ENCODE measurements around the gene MBD3.
"Not testable (repeated sequence)": the region's sequence is repeated elsewhere in the genome, so short reads cannot be mapped to it uniquely, and the experiment has no call there.

The MBD3 gene

DNA sequence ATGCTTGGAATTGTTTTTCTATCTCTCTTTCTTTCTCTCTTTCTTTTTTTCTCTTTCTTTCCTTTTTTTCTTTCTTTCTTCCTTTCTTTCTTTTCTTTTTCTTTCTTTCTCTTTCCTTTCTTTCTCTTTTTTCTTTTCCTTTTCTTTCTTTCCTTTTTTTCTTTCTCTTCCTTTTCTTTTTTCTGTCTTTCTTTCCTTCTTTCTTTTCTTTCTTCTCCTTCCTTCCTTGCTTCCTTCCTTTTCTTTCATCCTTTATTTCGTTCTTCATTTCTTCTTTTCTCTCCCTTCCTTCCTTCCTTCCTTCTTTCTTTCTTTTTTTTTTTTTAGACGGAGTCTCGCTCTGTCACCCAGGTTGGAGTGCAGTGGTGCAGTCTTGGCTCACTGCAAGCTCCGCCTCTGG, 22.7 kb downstream of the MBD3 start:
- DNase-seq, result no peak

- peak; percentile 85 for DNase-seq
Observed at GRCh38 chr19:1568320-1569019, 24.2 kb downstream of the MBD3 start, which contains the start of gene MEX3D. Gene MEX3D, minus strand, starts transcription at chr19:1568325. Its CDS starts 267 bp downstream, at chr19:1568058.

- DNase-seq, result no peak
Observed at GRCh38 chr19:1567848-1568227, 24.8 kb downstream of the MBD3 start.

DNA sequence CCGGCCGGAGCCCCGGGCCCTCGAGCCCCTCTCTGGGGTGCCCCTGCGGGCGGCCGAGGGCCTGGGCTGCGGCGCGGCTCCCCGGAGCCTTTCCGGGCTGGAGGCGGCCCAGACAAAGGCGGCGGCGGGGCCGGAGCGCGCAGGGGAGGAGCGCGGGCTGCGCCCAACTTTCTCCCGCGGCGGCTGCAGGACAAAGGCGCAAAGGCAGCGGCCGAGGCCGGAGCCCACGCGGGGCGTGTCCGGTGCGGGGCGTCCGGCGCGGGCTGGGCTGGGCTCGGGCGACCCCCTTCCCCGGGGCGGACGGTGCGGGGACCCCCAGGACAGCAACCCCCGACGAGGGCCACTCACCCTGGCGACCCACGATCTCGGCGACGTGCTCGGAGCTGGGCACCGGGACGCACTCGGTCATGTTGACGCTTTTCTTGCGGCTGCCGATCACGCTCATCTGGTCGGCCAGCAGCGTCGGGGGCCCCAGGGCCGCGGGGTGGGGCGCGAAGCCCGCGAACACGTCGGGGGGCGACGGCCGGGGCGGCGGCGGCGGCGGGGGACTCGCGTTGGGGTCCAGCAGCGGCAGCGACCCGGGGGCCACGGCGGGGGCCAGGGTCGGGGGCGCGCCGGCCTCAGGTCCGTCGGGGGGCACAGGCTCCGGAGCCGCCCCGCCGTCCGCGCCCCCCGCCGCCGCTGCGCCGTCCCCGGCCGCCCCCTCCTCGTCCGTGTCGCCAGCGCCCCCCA, 25.4 kb downstream of the MBD3 start:
- DNase-seq, result no peak

- peak; percentile 85 for DNase-seq
Observed at GRCh38 chr19:1566392-1567115, 26.1 kb downstream of the MBD3 start.

DNA sequence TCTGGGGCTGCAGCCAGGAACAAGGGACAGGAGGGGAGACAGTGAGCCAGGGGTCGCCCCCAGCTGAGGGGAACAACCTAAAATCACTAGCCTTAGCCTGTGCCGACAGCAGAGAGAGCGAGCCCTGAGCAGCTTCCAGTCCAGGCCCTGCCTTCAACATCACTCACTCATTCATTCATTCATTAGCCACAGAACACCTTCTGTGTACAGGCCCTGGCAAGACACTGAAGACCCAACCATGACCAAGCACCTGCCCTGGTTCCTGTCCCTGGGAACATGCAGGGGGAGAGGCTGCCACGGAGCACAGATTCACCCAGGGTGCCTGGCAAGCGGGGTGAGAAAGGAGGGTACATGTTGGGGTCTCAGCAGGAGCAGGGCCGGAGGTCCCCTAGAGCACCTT, 29.4 kb downstream of the MBD3 start:
- DNase-seq, result no peak

DNA sequence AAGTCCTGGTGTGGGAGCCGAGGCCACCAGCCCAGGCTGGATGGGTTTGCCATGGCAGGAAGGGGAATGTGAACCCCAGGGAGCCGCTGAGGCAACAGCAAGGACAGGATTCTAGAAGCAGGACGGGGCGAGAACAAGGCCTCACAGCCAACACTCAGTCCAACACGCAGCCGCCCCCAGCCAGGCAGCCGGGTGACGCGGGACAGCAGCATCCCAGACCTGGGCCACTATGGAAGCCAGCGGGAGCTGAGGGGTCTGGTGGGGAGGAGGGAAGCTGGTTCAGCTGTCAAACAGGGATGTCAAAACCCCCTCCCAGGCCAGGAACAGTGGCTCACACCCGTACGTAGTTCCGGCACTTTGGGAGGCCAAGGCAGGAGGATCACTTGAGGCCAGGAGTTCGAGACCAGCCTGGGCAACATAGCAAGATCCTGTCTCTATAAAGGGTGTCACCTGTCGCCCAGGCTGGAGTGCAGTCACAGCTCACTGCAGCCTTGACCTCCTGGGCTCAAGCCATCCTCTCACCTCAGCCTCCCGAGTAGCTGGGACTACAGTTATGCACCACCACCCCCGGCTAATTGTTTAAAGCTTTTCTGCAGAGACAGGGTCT, 31.3 kb downstream of the MBD3 start:
- DNase-seq, result no peak

GRCh38 chr19:1560286-1560882, 32.3 kb downstream of the MBD3 start:
- DNase-seq, result no peak

DNA sequence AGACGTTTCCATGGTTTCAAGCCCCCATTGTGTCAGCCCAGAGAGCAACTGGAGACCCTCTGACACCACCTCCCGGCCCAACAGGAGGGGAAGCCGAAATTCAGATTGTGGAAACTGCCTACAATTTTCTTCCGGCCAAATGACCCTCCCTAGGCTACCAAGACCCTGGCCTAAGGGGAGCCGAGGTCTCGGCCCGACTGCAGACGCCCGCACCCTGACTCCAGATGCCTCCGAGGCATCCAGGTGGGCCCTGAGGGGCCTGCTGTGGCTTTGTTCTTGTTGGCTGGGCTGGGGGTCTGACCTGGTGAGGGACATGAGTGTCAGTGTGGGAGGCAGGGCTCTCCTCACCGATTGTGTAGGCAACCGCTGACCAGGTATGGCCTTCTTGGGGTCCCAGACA, 34.1 kb downstream of the MBD3 start:
- no peak for DNase-seq

DNA sequence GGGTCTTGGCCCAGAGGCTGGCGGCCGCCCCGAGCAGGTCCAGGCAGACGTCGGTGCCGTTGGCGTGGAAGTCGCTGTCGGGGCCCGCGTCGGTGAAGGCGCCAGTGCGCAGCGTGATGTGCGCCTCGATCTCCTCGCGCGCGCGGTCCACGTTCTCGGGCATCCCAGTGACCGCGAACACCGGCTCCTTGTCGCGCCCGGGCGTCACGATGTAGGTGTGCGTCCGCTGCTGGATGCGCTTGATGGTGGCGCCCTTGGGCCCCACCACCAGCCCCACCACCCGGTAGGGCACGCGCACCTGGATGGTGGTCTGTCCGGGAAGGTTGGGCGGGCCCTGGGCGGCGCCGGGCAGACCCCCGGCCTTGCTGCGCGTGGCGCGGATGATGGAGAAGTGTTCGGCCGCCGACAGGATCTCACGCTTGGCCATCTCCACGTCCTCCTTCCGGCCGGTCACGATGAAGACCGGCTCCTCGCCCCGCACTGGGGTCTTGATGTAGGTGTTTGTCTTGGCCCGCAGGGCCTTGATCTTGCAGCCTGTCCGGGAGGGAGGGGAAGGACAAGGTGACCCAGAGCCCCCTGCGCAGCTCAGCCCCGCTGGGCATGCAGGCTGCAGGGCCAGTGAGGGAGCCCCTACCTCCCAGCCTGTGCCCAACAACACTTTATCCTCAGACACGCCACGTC, 36.1 kb downstream of the MBD3 start:
- no peak for DNase-seq

- no peak for DNase-seq
Observed at GRCh38 chr19:1555487-1556389, 36.9 kb downstream of the MBD3 start.

DNA sequence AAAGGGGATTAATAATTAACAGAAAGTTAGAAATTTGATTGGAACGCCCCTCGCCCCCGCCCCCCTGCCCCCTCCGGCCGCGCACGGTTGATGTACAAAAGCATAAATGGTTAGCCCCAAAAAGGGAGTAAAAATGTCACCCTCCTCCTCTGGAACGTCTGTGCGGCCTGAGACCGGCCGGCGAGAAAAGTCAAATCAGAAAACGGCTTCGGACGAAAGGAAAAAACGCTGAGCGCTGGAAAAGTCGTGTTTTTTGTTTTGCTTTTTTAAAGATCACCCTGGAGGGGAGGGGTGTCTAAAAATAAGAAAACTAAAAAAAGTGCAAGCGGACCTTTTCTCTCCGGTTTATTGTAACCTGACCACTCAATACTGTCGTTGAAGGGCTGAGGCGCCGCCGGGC, 37.7 kb downstream of the MBD3 start:
- DNase-seq, result no peak

DNA sequence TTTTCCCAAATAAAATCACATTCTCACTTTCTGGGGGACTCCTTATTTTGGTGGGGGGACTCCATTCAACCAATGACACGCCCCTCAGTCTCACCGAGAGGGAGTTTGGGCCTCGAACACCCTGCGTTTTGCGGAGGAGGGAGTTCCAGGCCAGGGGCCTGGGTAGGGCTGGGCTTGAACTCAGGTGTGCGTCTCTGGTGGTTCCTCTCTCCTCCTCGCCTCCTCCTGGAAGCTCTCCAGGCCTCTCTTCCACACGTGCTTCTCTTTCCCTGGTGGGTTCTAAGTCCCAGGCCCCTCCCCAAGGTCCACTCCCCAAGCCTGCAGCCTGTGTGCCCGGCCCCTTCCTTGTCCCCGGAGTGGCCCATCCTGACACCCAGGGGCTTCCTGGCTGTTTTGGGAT, 39.2 kb downstream of the MBD3 start:
- no peak for DNase-seq

GRCh38 chr19:1551068-1552040, 41.3 kb downstream of the MBD3 start:
- no peak for DNase-seq

- DNase-seq, result no peak
Observed at GRCh38 chr19:1549332-1549945, 43.2 kb downstream of the MBD3 start.

- no peak for DNase-seq
Observed at GRCh38 chr19:1540365-1540925, 52.2 kb downstream of the MBD3 start.

DNA sequence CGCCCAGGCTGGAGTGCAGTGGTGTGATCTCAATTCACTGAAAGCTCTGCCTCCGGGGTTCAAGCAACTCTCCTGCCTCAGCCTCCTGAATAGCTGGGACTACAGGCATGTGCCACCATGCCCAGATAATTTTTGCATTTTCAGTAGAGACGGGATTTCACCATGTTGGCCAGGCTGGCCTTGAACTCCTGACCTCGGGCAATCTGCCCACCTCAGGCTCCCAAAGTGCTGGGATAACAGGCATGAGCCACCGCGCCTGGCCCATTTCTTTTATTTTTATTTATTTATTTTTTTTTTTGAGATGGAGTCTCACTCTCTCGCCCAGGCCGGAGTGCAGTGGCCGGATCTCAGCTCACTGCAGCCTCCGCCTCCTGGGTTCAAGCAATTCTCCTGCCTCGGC, 52.9 kb downstream of the MBD3 start:
- DNase-seq, result not testable (repeated sequence)

DNA sequence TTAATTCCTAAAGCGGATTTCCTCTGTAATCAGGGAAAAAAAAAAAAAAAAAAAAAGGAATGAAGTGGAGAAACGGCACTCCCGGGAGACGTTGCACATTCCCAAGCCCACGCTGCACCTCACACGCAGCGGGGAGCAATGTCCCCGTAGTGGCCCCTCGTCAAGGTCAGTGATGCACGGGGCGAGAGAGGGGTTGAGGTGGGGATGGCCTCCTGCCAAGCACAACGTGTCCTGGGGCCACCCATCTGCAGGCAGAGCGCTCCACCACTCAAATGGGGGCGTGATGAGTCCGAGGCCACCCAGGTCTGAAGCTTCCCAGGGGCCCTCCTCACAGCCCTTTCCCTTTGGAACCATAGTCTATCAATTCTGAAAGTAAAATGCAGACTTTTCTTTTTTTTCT, 53.7 kb downstream of the MBD3 start:
- no peak for DNase-seq

DNA sequence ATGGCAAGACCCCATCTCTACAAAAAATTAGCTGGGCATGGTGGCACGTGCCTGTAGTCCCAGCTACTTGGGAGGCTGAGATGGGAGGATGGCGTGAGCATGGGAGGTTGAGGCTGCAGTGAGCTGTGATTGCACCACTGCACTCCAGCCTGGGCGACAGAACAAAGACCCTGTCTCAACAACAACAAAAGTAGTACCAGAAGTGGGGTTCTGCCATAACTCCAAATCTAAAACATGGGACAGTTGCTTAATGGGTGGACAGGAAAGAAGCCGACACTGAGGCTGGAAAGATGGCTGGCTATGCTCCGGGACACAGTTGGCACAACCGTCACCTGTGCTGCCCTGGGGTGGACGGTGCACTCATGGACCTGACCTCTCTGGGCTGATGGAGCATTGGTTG, 57.0 kb downstream of the MBD3 start:
- not testable (repeated sequence) for DNase-seq

Measured in fibroblast of skin of scalp (primary cell).